B cell (primary cell): Measurements from ENCODE around the gene AMELX. TPM values are rescaled to one million over a fixed set of nuclear protein-coding genes. Genes with fewer than 3 reads are reported as not detected.
A peak's percentile ranks its signal among the peaks of the same experiment; 100 is the strongest.

Source experiments
- ATAC-seq: fragments of 200-7000 bp; cut with Tn5 transposase; one replicate; pipeline ENCODE4 v1.10.0; 2021; ENCODE audit warnings: low read depth, mild to moderate bottlenecking, moderate number of reproducible peaks, moderate library complexity
- CTCF ChIA-PET: fragments of 350-600 bp; sonication (Branson Sonifier 250); formaldehyde crosslinking; loops from one replicate; lab custom pipeline; 2021; ENCODE audit warnings: antibody characterized with exemption, inconsistent platforms; lab: Charles Lee
- POLR2A ChIA-PET: fragments of 350-600 bp; sonication (Branson Sonifier 250); formaldehyde crosslinking; loops from one replicate; lab custom pipeline; 2021; ENCODE audit warnings: antibody characterized with exemption; lab: Charles Lee
- DNase-seq: peaks from one replicate; pipeline ENCODE4 v3.0.0; 2013
- H2AFZ ChIP-seq: 2 replicates; pipeline ENCODE4 v1.6.1; 2012; ENCODE audit warnings: mild to moderate bottlenecking, low read depth, low read length; ENCODE audit not compliant: insufficient read depth, poor library complexity, severe bottlenecking
- H3K27ac ChIP-seq, 2 donors: 1 replicate in 1 of 2; 2 replicates in 1 of 2; pipeline ENCODE4 v1.5.1; 2012 to 2013; ENCODE audit warnings: low read length in 2 of 2, mild to moderate bottlenecking in 2 of 2, moderate library complexity in 1 of 2
- H3K27me3 ChIP-seq, 4 experiments: fragments of 200-600 bp in 1 of 4; sonication (generic) in 1 of 4; replicated peaks in 1 of 4; 1 replicate in 2 of 4; 2 replicates in 2 of 4; pipeline versions ENCODE4 v1.6.1 to v1.7.0; 2013 to 2016; ENCODE audit warnings: low read length in 3 of 4, mild to moderate bottlenecking in 2 of 4, mixed read lengths in 1 of 4, moderate library complexity in 1 of 4; ENCODE audit not compliant: insufficient read depth in 4 of 4, control insufficient read depth in 3 of 4; ENCODE audit errors: control extremely low read depth in 1 of 4
- H3K36me3 ChIP-seq, 2 experiments: replicated peaks in 1 of 2; 1 replicate in 1 of 2; 2 replicates in 1 of 2; pipeline versions ENCODE4 v1.6.1 to v1.7.1; 2013; ENCODE audit warnings: low read length in 1 of 2; ENCODE audit not compliant: insufficient read depth in 2 of 2, control insufficient read depth in 1 of 2; ENCODE audit errors: control extremely low read depth in 1 of 2, extremely low read depth in 1 of 2
- H3K4me1 ChIP-seq, 2 donors: fragments of 200-600 bp in 1 of 2; sonication (generic) in 1 of 2; 1 replicate in 1 of 2; 2 replicates in 1 of 2; pipeline versions ENCODE4 v1.5.1 to v1.6.1; 2013 to 2017; ENCODE audit warnings: low read length in 2 of 2; ENCODE audit not compliant: control insufficient read depth in 2 of 2, insufficient read depth in 2 of 2
- H3K4me2 ChIP-seq: replicated peaks from 2 replicates; pipeline ENCODE3; 2012; ENCODE audit warnings: mild to moderate bottlenecking, low read depth, low read length; ENCODE audit not compliant: poor library complexity, severe bottlenecking
- H3K4me3 ChIP-seq, 5 experiments: fragments of 200-600 bp in 1 of 5; sonication (generic) in 1 of 5; 1 replicate in 3 of 5; 2 replicates in 2 of 5; pipeline versions ENCODE4 v1.5.1 to v1.7.0; 2011 to 2016; ENCODE audit warnings: low read length in 4 of 5, mild to moderate bottlenecking in 4 of 5, low read depth in 2 of 5, control low read depth in 1 of 5, moderate library complexity in 1 of 5; ENCODE audit not compliant: insufficient read depth in 1 of 5; ENCODE audit errors: control extremely low read depth in 1 of 5, extremely low read depth in 1 of 5
- H3K79me2 ChIP-seq: fragments of 200-600 bp; sonication (generic); one replicate; pipeline ENCODE4 v1.6.0; 2016; ENCODE audit warnings: low read length; ENCODE audit not compliant: control insufficient read depth, insufficient read depth
- H3K9ac ChIP-seq: fragments of 200-600 bp; sonication (generic); 2 replicates; pipeline ENCODE4 v1.6.1; 2017; ENCODE audit warnings: mild to moderate bottlenecking, low read length, moderate library complexity
- H3K9me3 ChIP-seq, 3 donors: one replicate each; pipeline versions ENCODE4 v1.6.1 to v1.7.1; 2013; ENCODE audit warnings: low read length in 2 of 3; ENCODE audit not compliant: control insufficient read depth in 2 of 3, insufficient read depth in 1 of 3; ENCODE audit errors: control extremely low read depth in 1 of 3
- H4K20me1 ChIP-seq: 2 replicates; pipeline ENCODE4 v1.6.0; 2012; ENCODE audit warnings: mild to moderate bottlenecking, low read length; ENCODE audit not compliant: insufficient read depth, control insufficient read depth, poor library complexity, severe bottlenecking
- H3K27ac Mint-ChIP-seq: one replicate; pipeline ENCODE4 v1.8.0; 2021; ENCODE audit warnings: mixed read lengths
- H3K27me3 Mint-ChIP-seq: one replicate; pipeline ENCODE4 v1.8.0; 2021; ENCODE audit warnings: mixed read lengths
- H3K4me1 Mint-ChIP-seq: one replicate; pipeline ENCODE4 v1.8.0; 2021; ENCODE audit warnings: mixed read lengths
- H3K4me3 Mint-ChIP-seq: one replicate; pipeline ENCODE4 v1.8.0; 2021; ENCODE audit warnings: mixed read lengths
- H3K9me3 Mint-ChIP-seq: one replicate; pipeline ENCODE4 v1.8.0; 2022; ENCODE audit warnings: mixed read lengths; ENCODE audit not compliant: insufficient read depth
- CTCF ChIP-seq: fragments of 200-600 bp; IDR thresholded peaks from one replicate; pipeline ENCODE4 v1.8.0; 2022; ENCODE audit warnings: antibody characterized with exemption, mild to moderate bottlenecking
- EZH2 ChIP-seq: IDR thresholded peaks from 2 replicates; pipeline ENCODE4 v1.6.1; 2012; ENCODE audit warnings: borderline replicate concordance, low read depth, mild to moderate bottlenecking, moderate library complexity, low read length; ENCODE audit not compliant: insufficient read depth, poor library complexity, severe bottlenecking
- WGBS: methylation state at CpG from one replicate; pipeline ENCODE4 v1.1.5; 2013; ENCODE audit warnings: missing lambda C conversion rate; ENCODE audit not compliant: insufficient coverage; 5-methylcytosine and 5-hydroxymethylcytosine counted together
- intact Hi-C: fragments of 100-400 bp; cut with micrococcal nuclease; formaldehyde crosslinking; loops from one replicate; pipeline ENCODE4 v1.10.0; 2022
- polyA plus RNA-seq: library from polyadenylated mRNA; depleted of rRNA; stranded (reverse); fragments of >200 nt; gene quantifications from 2 replicates; pipeline ENCODE4 v1.2.3, GENCODE V29; 2012
- total RNA-seq, 2 donors: library from RNA; stranded (reverse); fragments of 120-200 nt in 1 of 2; gene quantifications; 1 replicate in 1 of 2; 2 replicates in 1 of 2; pipeline versions ENCODE4 v1.2.3 to v1.2.4, GENCODE V29; 2013 to 2022

The AMELX gene
- total and polyA plus RNA-seq, 2 donors (not counting 1 experiment from before 2014, with no cell fraction given) = not detected

- Mint-ChIP-seq H3K4me1 (peaks cover 47% of the 10 kb centered on the region), H3K4me3 (peak overlapping the region; percentile 69), H3K27me3 (no peaks in the 10 kb centered on the region), H3K27ac (peak overlapping the region; percentile 95), H3K9me3 (no peaks in the 10 kb centered on the region)
- peak overlapping the region; percentile 58 for H3K9ac ChIP-seq
- no CpG with 5 or more reads among the region's 10 CpGs for WGBS
- CTCF ChIA-PET = interaction anchor here (0.6 to 1.4 kb wide), 2 partner anchors 22 to 26 kb away, joined by 3 to 4 read pairs; no protein-coding TSS in a partner anchor
- peak; percentile 80 for DNase-seq
- H3K36me3 ChIP-seq = no peaks in the 10 kb centered on the region
- ATAC-seq = peak; percentile 66
- H2AFZ ChIP-seq = no peak overlapping the region
- H3K9me3 ChIP-seq = peaks cover 0 to 5% (median 0%) of the 10 kb centered on the region in 3 donors
- H3K4me2 ChIP-seq = peak overlapping the region; percentile 51
- H4K20me1 ChIP-seq = no peaks in the 10 kb centered on the region
- H3K27me3 ChIP-seq = no peaks in the 10 kb centered on the region
- H3K79me2 ChIP-seq = no peaks in the 10 kb centered on the region
- H3K4me1 ChIP-seq = peaks cover 18 to 24% of the 10 kb centered on the region in 2 donors
- H3K27ac ChIP-seq = peak overlapping the region; percentile 90 to 95
- peak overlapping the region in 2 of 5 experiments; percentile 20 to 31 for H3K4me3 ChIP-seq
- TF ChIP-seq CTCF (no peak), EZH2 (no peak)
- intact Hi-C loops = loop anchor here (1.0 to 5.0 kb wide), 3 partner anchors 9 to 36 kb away; no protein-coding TSS in a partner anchor
- POLR2A ChIA-PET = interaction anchor here (0.6 to 1.8 kb wide), 2 partner anchors 22 to 1143 kb away, joined by 4 to 8 read pairs; no protein-coding TSS in a partner anchor
Observed at GRCh38 chrX:11341274-11342201, 48.3 kb downstream of the AMELX start.
